OCI-LY1 (cell line): ENCODE results near the gene CNTNAP2.

ENCODE experiments used
- CTCF ChIP-seq: fragments of 200-600 bp; sonication (generic), shearing (Covaris generic); IDR thresholded peaks from 2 replicates; pipeline ENCODE4 v1.5.1; 2017; ENCODE audit warnings: mild to moderate bottlenecking, antibody characterized with exemption, low read length, moderate library complexity, mixed read lengths
- EZH2 ChIP-seq: fragments of 200-600 bp; sonication (generic), shearing (Covaris generic); IDR thresholded peaks from 2 replicates; pipeline ENCODE4 v1.8.0; 2017; ENCODE audit warnings: borderline replicate concordance, mixed run types, mild to moderate bottlenecking, antibody characterized with exemption, low read length, moderate library complexity, mixed read lengths

DNA sequence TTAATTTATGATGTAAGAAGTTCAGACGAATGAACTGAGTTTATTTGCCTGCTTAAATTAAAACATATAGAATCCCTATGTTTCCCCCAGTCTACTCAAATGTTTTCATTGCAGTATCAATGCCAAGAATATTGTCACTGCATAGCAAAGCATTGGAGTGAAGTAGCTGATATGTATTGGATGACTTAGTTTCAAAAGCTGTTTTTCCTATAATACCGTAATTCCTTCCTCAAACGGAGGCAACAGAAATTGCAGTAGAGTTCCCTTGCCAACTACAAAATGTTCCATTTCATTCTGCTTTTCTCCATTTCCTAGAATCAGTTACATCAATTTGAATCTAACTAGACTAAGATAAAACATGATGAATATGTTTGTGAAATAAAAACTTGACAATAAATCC is 174.1 kb downstream of the CNTNAP2 start:
- no peak for TF ChIP-seq CTCF
- no peak for TF ChIP-seq EZH2
